Non-pigmented ciliary epithelial cell (primary cell): Measurements from ENCODE around the gene BCAT1.
"Not testable (repeated sequence)": the region's sequence is repeated elsewhere in the genome, so short reads cannot be mapped to it uniquely, and the experiment has no call there.

Experiments used
- DNase-seq: peaks from one replicate; pipeline ENCODE4 v3.0.0-alpha.2; 2010; ENCODE audit warnings: low read depth

Gene BCAT1

GRCh38 chr12:24856541-24856940 is 92.4 kb downstream of the BCAT1 start:
- DNase-seq: no peak

GRCh38 chr12:24854908-24855307 is 94.0 kb downstream of the BCAT1 start:
- DNase-seq: no peak

GRCh38 chr12:24854017-24854416 is 94.9 kb downstream of the BCAT1 start:
- DNase-seq: no peak

GRCh38 chr12:24853588-24853987 is 95.3 kb downstream of the BCAT1 start:
- DNase-seq: no peak

- no peak for DNase-seq
Measured at GRCh38 chr12:24853094-24853493, 95.8 kb downstream of the BCAT1 start.

GRCh38 chr12:24852420-24852819 is 96.5 kb downstream of the BCAT1 start:
- no peak for DNase-seq

- not testable (repeated sequence) for DNase-seq
Measured at GRCh38 chr12:24851883-24852282, 97.0 kb downstream of the BCAT1 start.

GRCh38 chr12:24851341-24851740 is 97.6 kb downstream of the BCAT1 start:
- DNase-seq: no peak

- no peak for DNase-seq
Measured at GRCh38 chr12:24850496-24850895, 98.4 kb downstream of the BCAT1 start.

- DNase-seq: no peak
Measured at GRCh38 chr12:24848941-24849477, 99.9 kb downstream of the BCAT1 start.

- DNase-seq: no peak
Measured at GRCh38 chr12:24846689-24847088, 102.2 kb downstream of the BCAT1 start.

- DNase-seq: no peak
Measured at GRCh38 chr12:24845615-24846014, 103.3 kb downstream of the BCAT1 start.

GRCh38 chr12:24840046-24840800 is 108.7 kb downstream of the BCAT1 start:
- no peak for DNase-seq

GRCh38 chr12:24839268-24839791 is 109.6 kb downstream of the BCAT1 start:
- DNase-seq: no peak

GRCh38 chr12:24838531-24838950 is 110.4 kb downstream of the BCAT1 start:
- DNase-seq: no peak

GRCh38 chr12:24835377-24835776 is 113.5 kb downstream of the BCAT1 start:
- DNase-seq: no peak

GRCh38 chr12:24833513-24833912 is 115.4 kb downstream of the BCAT1 start:
- DNase-seq: no peak

GRCh38 chr12:24823808-24824515 is 124.9 kb downstream of the BCAT1 start:
- no peak for DNase-seq

- peak; percentile 72 for DNase-seq
Measured at GRCh38 chr12:24822121-24822899, 126.6 kb downstream of the BCAT1 start.

- no peak for DNase-seq
Measured at GRCh38 chr12:24821691-24822090, 127.2 kb downstream of the BCAT1 start.

GRCh38 chr12:24820872-24821271 is 128.0 kb downstream of the BCAT1 start:
- DNase-seq: peak; percentile 63

- no peak for DNase-seq
Measured at GRCh38 chr12:24818351-24818750, 130.6 kb downstream of the BCAT1 start.
